PFSK-1 (cell line): ENCODE results near the gene TRPT1.

Experiments used
- REST ChIP-seq, 2 experiments: IDR thresholded peaks; 2 replicates each; pipeline versions ENCODE4 v1.6.1 to v1.8.0; 2011 to 2012; ENCODE audit warnings: low read depth in 2 of 2, low read length in 2 of 2, control low read depth in 1 of 2, inconsistent platforms in 1 of 2, mild to moderate bottlenecking in 1 of 2, moderate library complexity in 1 of 2; ENCODE audit not compliant: insufficient read depth in 1 of 2
- SIN3A ChIP-seq: IDR thresholded peaks from 2 replicates; pipeline ENCODE4 v1.6.1; 2012; ENCODE audit warnings: mild to moderate bottlenecking, low read length, moderate library complexity, borderline replicate concordance; ENCODE audit not compliant: insufficient read depth

GRCh38 chr11:64223001-64223651 lies 2.9 kb downstream of the TRPT1 start:
- TF ChIP-seq SIN3A (no peak), REST (IDR thresholded peaks at IDR 0.05; ENCODE audit: insufficient read depth in 1 of 2, low read depth in 2 of 2, low read length in 2 of 2) (no peak)
